Mesenchymal stem cell (in vitro differentiated cells and primary cell): ENCODE results near the gene F2RL1.

Experiments
- DNase-seq: peaks from one replicate; pipeline ENCODE4 v3.0.0-alpha.2; 2013
- H2AFZ ChIP-seq: one replicate; pipeline ENCODE4 v1.6.1; 2013; ENCODE audit warnings: low read depth, mild to moderate bottlenecking, control low read depth, inconsistent platforms, low read length, moderate library complexity
- H2AK5ac ChIP-seq: 2 replicates; pipeline ENCODE4 v1.6.1; 2013; ENCODE audit warnings: low read length, moderate library complexity, mild to moderate bottlenecking, inconsistent platforms; ENCODE audit not compliant: severe bottlenecking
- H2BK120ac ChIP-seq: one replicate; pipeline ENCODE4 v1.6.1; 2013; ENCODE audit warnings: low read depth, mild to moderate bottlenecking, inconsistent platforms, low read length, moderate library complexity
- H2BK12ac ChIP-seq, 2 experiments: one replicate each; pipeline ENCODE4 v1.6.1; 2013; ENCODE audit warnings: inconsistent platforms in 2 of 2, low read length in 2 of 2, mild to moderate bottlenecking in 2 of 2, moderate library complexity in 2 of 2, control low read depth in 1 of 2
- H2BK15ac ChIP-seq: one replicate; pipeline ENCODE4 v1.6.1; 2013; ENCODE audit warnings: mild to moderate bottlenecking, low read depth, inconsistent platforms; ENCODE audit not compliant: poor library complexity, severe bottlenecking
- H2BK5ac ChIP-seq: 2 replicates; pipeline ENCODE4 v1.6.1; 2013; ENCODE audit warnings: low read depth, mild to moderate bottlenecking, low read length, control low read depth, inconsistent platforms; ENCODE audit not compliant: poor library complexity, severe bottlenecking
- H3K14ac ChIP-seq, 2 experiments: one replicate each; pipeline ENCODE4 v1.6.1; 2013; ENCODE audit warnings: inconsistent platforms in 2 of 2, low read length in 2 of 2, control low read depth in 1 of 2, mild to moderate bottlenecking in 1 of 2, moderate library complexity in 1 of 2
- H3K18ac ChIP-seq, 2 experiments: one replicate each; pipeline ENCODE4 v1.6.1; 2013; ENCODE audit warnings: inconsistent platforms in 2 of 2, low read length in 2 of 2, control low read depth in 1 of 2, low read depth in 1 of 2, mild to moderate bottlenecking in 1 of 2
- H3K23ac ChIP-seq, 2 experiments: one replicate each; pipeline ENCODE4 v1.6.1; 2013; ENCODE audit warnings: inconsistent platforms in 2 of 2, low read length in 2 of 2, mild to moderate bottlenecking in 2 of 2, moderate library complexity in 2 of 2, control low read depth in 1 of 2
- H3K27ac ChIP-seq: 2 replicates; pipeline ENCODE4 v1.5.1; 2013; ENCODE audit warnings: mild to moderate bottlenecking, moderate library complexity, low read length, control low read depth, inconsistent platforms; ENCODE audit not compliant: poor library complexity, severe bottlenecking
- H3K27me3 ChIP-seq, 2 experiments: 2 replicates each; pipeline versions ENCODE4 v1.6.1 to v1.7.0; 2013; ENCODE audit warnings: low read length in 2 of 2, mild to moderate bottlenecking in 2 of 2, moderate library complexity in 2 of 2, control low read depth in 1 of 2, inconsistent platforms in 1 of 2; ENCODE audit not compliant: control insufficient read depth in 1 of 2, insufficient read depth in 1 of 2
- H3K36me3 ChIP-seq, 2 experiments: 2 replicates each; pipeline versions ENCODE4 v1.6.1 to v1.7.0; 2013; ENCODE audit warnings: low read length in 2 of 2, control low read depth in 1 of 2, inconsistent platforms in 1 of 2, low read depth in 1 of 2, mild to moderate bottlenecking in 1 of 2; ENCODE audit not compliant: insufficient read depth in 2 of 2, control insufficient read depth in 1 of 2
- H3K4ac ChIP-seq, 2 experiments: one replicate each; pipeline ENCODE4 v1.6.1; 2013; ENCODE audit warnings: inconsistent platforms in 2 of 2, low read length in 2 of 2, mild to moderate bottlenecking in 2 of 2, moderate library complexity in 2 of 2, control low read depth in 1 of 2, low read depth in 1 of 2
- H3K4me1 ChIP-seq: 2 replicates; pipeline ENCODE4 v1.6.1; 2013; ENCODE audit warnings: low read depth, low read length, control low read depth; ENCODE audit not compliant: control insufficient read depth, insufficient read depth
- H3K4me2 ChIP-seq: 2 replicates; pipeline ENCODE4 v1.6.1; 2013; ENCODE audit warnings: low read length, mild to moderate bottlenecking, inconsistent platforms; ENCODE audit not compliant: poor library complexity, severe bottlenecking
- H3K4me3 ChIP-seq, 2 experiments: 2 replicates each; pipeline versions ENCODE4 v1.5.1 to v1.7.0; 2013; ENCODE audit warnings: low read length in 2 of 2, mild to moderate bottlenecking in 2 of 2, control low read depth in 1 of 2, low read depth in 1 of 2; ENCODE audit not compliant: insufficient read depth in 1 of 2
- H3K79me1 ChIP-seq: replicated peaks from 2 replicates; pipeline ENCODE4 v1.6.1; 2013; ENCODE audit warnings: mild to moderate bottlenecking, control low read depth, low read length, inconsistent platforms; ENCODE audit not compliant: poor library complexity, severe bottlenecking
- H3K9ac ChIP-seq: 2 replicates; pipeline ENCODE4 v1.7.0; 2013; ENCODE audit warnings: mild to moderate bottlenecking, low read length, moderate library complexity
- H3K9me3 ChIP-seq: 2 replicates; pipeline ENCODE4 v1.7.0; 2013; ENCODE audit warnings: mild to moderate bottlenecking, low read length; ENCODE audit not compliant: control insufficient read depth
- H4K8ac ChIP-seq: one replicate; pipeline ENCODE4 v1.6.1; 2013; ENCODE audit warnings: inconsistent platforms, mild to moderate bottlenecking, low read length, moderate library complexity
- H4K91ac ChIP-seq: one replicate; pipeline ENCODE4 v1.6.1; 2013; ENCODE audit warnings: mild to moderate bottlenecking, low read length, inconsistent platforms
- WGBS: methylation state at CpG from one replicate; pipeline ENCODE4 v1.1.7; 2013; ENCODE audit warnings: mixed read lengths; 5-methylcytosine and 5-hydroxymethylcytosine counted together

Gene F2RL1

GRCh38 chr5:76845890-76846289 lies 27.1 kb downstream of the F2RL1 start:
- no peak overlapping the region for H4K8ac ChIP-seq
- H2AFZ ChIP-seq = no peak overlapping the region
- H3K27ac ChIP-seq = no peak overlapping the region
- no peak overlapping the region for H3K4me2 ChIP-seq
- H3K4me3 ChIP-seq = no peak overlapping the region
- no peaks in the 10 kb centered on the region for H3K4me1 ChIP-seq
- no peak overlapping the region for H3K18ac ChIP-seq
- no peak overlapping the region for H4K91ac ChIP-seq
- no peaks in the 10 kb centered on the region for H3K9me3 ChIP-seq
- no peak overlapping the region for H2BK12ac ChIP-seq
- H2BK5ac ChIP-seq = no peak overlapping the region
- no peaks in the 10 kb centered on the region for H3K36me3 ChIP-seq
- H2BK15ac ChIP-seq = no peak overlapping the region
- no peak for DNase-seq
- WGBS = 97% methylated on average over 3 of the region's 3 CpGs
- H3K79me1 ChIP-seq = no peaks in the 10 kb centered on the region
- no peak overlapping the region for H3K9ac ChIP-seq
- H3K14ac ChIP-seq = no peak overlapping the region
- H2AK5ac ChIP-seq = peak overlapping the region; percentile 19
- no peak overlapping the region for H2BK120ac ChIP-seq
- H3K27me3 ChIP-seq = no peaks in the 10 kb centered on the region
- H3K23ac ChIP-seq = no peak overlapping the region
- H3K4ac ChIP-seq = no peak overlapping the region

GRCh38 chr5:76849419-76850291 lies 30.8 kb downstream of the F2RL1 start, which contains the start of gene S100Z:
Gene S100Z (plus strand): TSS chr5:76850014. CDS start chr5:76875360, 25,346 bp downstream.
- Histone ChIP-seq H2BK15ac (no peak within 1 kb of the TSS), H3K27ac (no peak within 1 kb of the TSS), H3K4me3 (no peak within 1 kb of the TSS), H3K23ac (no peak within 1 kb of the TSS), H3K4me2 (no peak within 1 kb of the TSS), H2BK12ac (no peak within 1 kb of the TSS), H4K91ac (peak within 1 kb of the TSS; percentile 31), H3K27me3 (no peaks in the 10 kb centered on the region), H2AFZ (no peak within 1 kb of the TSS), H2BK120ac (no peak within 1 kb of the TSS), H3K79me1 (no peaks in the 10 kb centered on the region), H3K4me1 (no peaks in the 10 kb centered on the region), H2BK5ac (no peak within 1 kb of the TSS), H4K8ac (peak within 1 kb of the TSS; percentile 48), H3K14ac (no peak within 1 kb of the TSS), H3K4ac (no peak within 1 kb of the TSS), H3K18ac (no peak within 1 kb of the TSS), H3K9me3 (no peaks in the 10 kb centered on the region), H2AK5ac (no peak within 1 kb of the TSS), H3K36me3 (no peaks in the 10 kb centered on the region), H3K9ac (no peak within 1 kb of the TSS)
- 75% methylated on average over 17 of the region's 18 CpGs for WGBS
- no peak for DNase-seq

GRCh38 chr5:76850543-76851145 lies 31.8 kb downstream of the F2RL1 start:
- Histone ChIP-seq H3K9ac (no peak overlapping the region), H2BK15ac (no peak overlapping the region), H2AFZ (no peak overlapping the region), H3K4me1 (no peaks in the 10 kb centered on the region), H2AK5ac (no peak overlapping the region), H2BK12ac (no peak overlapping the region), H3K27me3 (no peaks in the 10 kb centered on the region), H3K36me3 (no peaks in the 10 kb centered on the region), H2BK120ac (no peak overlapping the region), H2BK5ac (no peak overlapping the region), H4K8ac (peak overlapping the region; percentile 48), H3K27ac (no peak overlapping the region), H3K79me1 (no peaks in the 10 kb centered on the region), H3K4me2 (no peak overlapping the region), H4K91ac (peak overlapping the region; percentile 31), H3K4me3 (no peak overlapping the region), H3K18ac (no peak overlapping the region), H3K4ac (no peak overlapping the region), H3K23ac (no peak overlapping the region), H3K14ac (no peak overlapping the region), H3K9me3 (no peaks in the 10 kb centered on the region)
- 97% methylated on average over 8 of the region's 8 CpGs for WGBS
- no peak for DNase-seq

GRCh38 chr5:76851728-76852369 lies 33.0 kb downstream of the F2RL1 start:
- Histone ChIP-seq H3K4ac (no peak overlapping the region), H3K14ac (no peak overlapping the region), H3K23ac (no peak overlapping the region), H3K4me3 (no peak overlapping the region), H3K79me1 (no peaks in the 10 kb centered on the region), H3K4me2 (no peak overlapping the region), H3K36me3 (no peaks in the 10 kb centered on the region), H4K8ac (no peak overlapping the region), H3K9ac (no peak overlapping the region), H2AFZ (no peak overlapping the region), H2BK5ac (no peak overlapping the region), H3K4me1 (no peaks in the 10 kb centered on the region), H4K91ac (no peak overlapping the region), H3K18ac (no peak overlapping the region), H2AK5ac (no peak overlapping the region), H3K27ac (no peak overlapping the region), H3K27me3 (no peaks in the 10 kb centered on the region), H2BK15ac (no peak overlapping the region), H2BK12ac (no peak overlapping the region), H3K9me3 (no peaks in the 10 kb centered on the region), H2BK120ac (no peak overlapping the region)
- WGBS = 89% methylated on average over 6 of the region's 7 CpGs
- DNase-seq = no peak
